Neural cell (in vitro differentiated cells): Measurements from ENCODE around the gene MAGOHB.

Source experiments
- EP300 ChIP-seq: fragments of 450-650 bp; conservative IDR thresholded peaks from 2 replicates; pipeline ENCODE4 v1.6.1; 2014; ENCODE audit warnings: antibody characterized with exemption, mild to moderate bottlenecking, moderate library complexity; ENCODE audit not compliant: poor library complexity, severe bottlenecking
- EZH2 ChIP-seq: fragments of 200-600, 300-800 bp; shearing (Covaris generic), sonication (generic); IDR thresholded peaks from 2 replicates; pipeline ENCODE4 v1.6.1; 2014; ENCODE audit warnings: antibody characterized with exemption, low read length, borderline replicate concordance, mild to moderate bottlenecking; ENCODE audit not compliant: insufficient read depth, poor library complexity, severe bottlenecking
- REST ChIP-seq: IDR thresholded peaks from 2 replicates; pipeline ENCODE4 v1.6.1; 2012; ENCODE audit warnings: borderline replicate concordance
- TAF1 ChIP-seq: IDR thresholded peaks from 2 replicates; pipeline ENCODE4 v1.6.1; 2012; ENCODE audit warnings: low read depth
- TF ChIP-seq, protein P1 (sequence below): fragments of 450-650 bp; IDR thresholded peaks from 2 replicates; pipeline ENCODE4 v1.5.1; 2014; ENCODE audit warnings: antibody characterized with exemption, mild to moderate bottlenecking, moderate library complexity; ENCODE audit not compliant: poor library complexity, severe bottlenecking

DNA sequence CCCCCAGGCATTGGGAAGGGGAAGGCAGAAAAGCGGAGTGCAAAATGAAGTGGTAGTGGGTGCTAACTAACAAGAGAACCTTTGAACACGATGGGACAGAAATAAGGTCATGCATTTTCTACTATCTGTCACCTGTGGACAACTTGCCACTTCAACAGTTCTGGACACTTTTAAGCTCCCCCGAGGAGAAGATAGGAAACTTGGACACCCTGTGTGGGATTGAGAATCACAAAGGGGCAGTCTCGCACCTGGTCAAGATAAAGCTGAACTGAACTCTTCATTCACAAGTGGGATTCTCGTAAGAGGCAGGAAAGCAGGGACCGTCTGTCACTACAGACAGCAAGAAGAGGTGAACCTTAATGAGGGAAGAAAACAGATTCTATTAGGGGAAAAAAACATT lies 56.1 kb downstream of the MAGOHB start:
- TF ChIP-seq, protein P1, sequence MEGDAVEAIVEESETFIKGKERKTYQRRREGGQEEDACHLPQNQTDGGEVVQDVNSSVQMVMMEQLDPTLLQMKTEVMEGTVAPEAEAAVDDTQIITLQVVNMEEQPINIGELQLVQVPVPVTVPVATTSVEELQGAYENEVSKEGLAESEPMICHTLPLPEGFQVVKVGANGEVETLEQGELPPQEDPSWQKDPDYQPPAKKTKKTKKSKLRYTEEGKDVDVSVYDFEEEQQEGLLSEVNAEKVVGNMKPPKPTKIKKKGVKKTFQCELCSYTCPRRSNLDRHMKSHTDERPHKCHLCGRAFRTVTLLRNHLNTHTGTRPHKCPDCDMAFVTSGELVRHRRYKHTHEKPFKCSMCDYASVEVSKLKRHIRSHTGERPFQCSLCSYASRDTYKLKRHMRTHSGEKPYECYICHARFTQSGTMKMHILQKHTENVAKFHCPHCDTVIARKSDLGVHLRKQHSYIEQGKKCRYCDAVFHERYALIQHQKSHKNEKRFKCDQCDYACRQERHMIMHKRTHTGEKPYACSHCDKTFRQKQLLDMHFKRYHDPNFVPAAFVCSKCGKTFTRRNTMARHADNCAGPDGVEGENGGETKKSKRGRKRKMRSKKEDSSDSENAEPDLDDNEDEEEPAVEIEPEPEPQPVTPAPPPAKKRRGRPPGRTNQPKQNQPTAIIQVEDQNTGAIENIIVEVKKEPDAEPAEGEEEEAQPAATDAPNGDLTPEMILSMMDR, result no peak
- TF ChIP-seq REST, result no peak
- no peak for TF ChIP-seq EZH2
- TF ChIP-seq EP300, result no peak
- no peak for TF ChIP-seq TAF1
